NCI-H526 (cell line): ENCODE measurements around the gene TOX2.

Experiments used
- DNase-seq, 2 experiments: peaks; one replicate each; lab custom pipeline; 2025; lab: John Stamatoyannopoulos, UW

TOX2 gene

GRCh38 chr20:43999848-44000247, 85.2 kb downstream of the TOX2 start:
- DNase-seq = no peak

GRCh38 chr20:44001667-44002596, 87.3 kb downstream of the TOX2 start:
- no peak for DNase-seq

- no peak for DNase-seq
Measured at GRCh38 chr20:44002861-44003260, 88.2 kb downstream of the TOX2 start.

GRCh38 chr20:44003609-44004008, 89.0 kb downstream of the TOX2 start:
- no peak for DNase-seq

- DNase-seq = no peak
Measured at GRCh38 chr20:44004306-44004915, 89.8 kb downstream of the TOX2 start.

GRCh38 chr20:44005661-44006060, 91.0 kb downstream of the TOX2 start:
- DNase-seq = no peak

- DNase-seq = no peak
Measured at GRCh38 chr20:44006126-44006525, 91.5 kb downstream of the TOX2 start.

- DNase-seq = no peak
Measured at GRCh38 chr20:44006578-44006977, 91.9 kb downstream of the TOX2 start.

GRCh38 chr20:44008806-44009678, 94.4 kb downstream of the TOX2 start:
- DNase-seq = peak; percentile 16 to 48

GRCh38 chr20:44009679-44009992, 95.0 kb downstream of the TOX2 start:
- peak; percentile 57 to 65 for DNase-seq

- peak; percentile 67 to 80 for DNase-seq
Measured at GRCh38 chr20:44010162-44010704, 95.6 kb downstream of the TOX2 start.

- DNase-seq = no peak
Measured at GRCh38 chr20:44011251-44011940, 96.7 kb downstream of the TOX2 start.

- no peak for DNase-seq
Measured at GRCh38 chr20:44012466-44013226, 98.0 kb downstream of the TOX2 start.

GRCh38 chr20:44014807-44015732, 100.4 kb downstream of the TOX2 start:
- DNase-seq = no peak

GRCh38 chr20:44015733-44016103, 101.1 kb downstream of the TOX2 start:
- no peak for DNase-seq

GRCh38 chr20:44016525-44016924, 101.9 kb downstream of the TOX2 start:
- no peak for DNase-seq

GRCh38 chr20:44017211-44017610, 102.6 kb downstream of the TOX2 start:
- no peak for DNase-seq

GRCh38 chr20:44017905-44018258, 103.2 kb downstream of the TOX2 start:
- no peak for DNase-seq

- DNase-seq = peak in 1 of 2 experiments; percentile 19
Measured at GRCh38 chr20:44018259-44018941, 103.7 kb downstream of the TOX2 start.
